Dedifferentiated amniotic fluid mesenchymal stem cell (primary cell): ENCODE data around the gene PER3.

ENCODE experiments used
- DNase-seq: peaks from one replicate; pipeline ENCODE4 v3.0.0-alpha.2; 2016; ENCODE audit errors: extremely low spot score

PER3 gene

GRCh38 chr1:7871136-7871535 lies 87.0 kb downstream of the PER3 start:
- no peak for DNase-seq

- DNase-seq, result no peak
Observed at GRCh38 chr1:7873801-7874795, 90.0 kb downstream of the PER3 start.

- DNase-seq, result no peak
Observed at GRCh38 chr1:7878027-7878426, 93.9 kb downstream of the PER3 start.

DNA sequence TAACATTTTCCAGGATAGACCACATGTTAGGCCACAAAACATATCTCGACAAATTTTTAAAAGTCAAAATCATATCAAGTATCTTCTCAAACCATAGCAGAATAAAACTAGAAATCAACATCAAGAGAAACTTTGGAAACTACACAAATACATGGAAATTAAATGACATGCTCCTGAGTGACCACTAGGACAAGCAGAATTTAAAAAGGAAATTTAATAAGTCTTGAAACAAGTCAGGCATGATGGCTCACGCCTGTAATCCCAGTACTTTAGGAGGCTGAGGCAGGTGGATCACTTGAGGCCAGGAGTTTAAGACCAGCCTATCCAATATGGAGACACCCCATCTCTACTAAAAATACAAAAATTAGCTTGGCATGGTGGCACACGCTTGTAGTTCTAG lies 95.1 kb downstream of the PER3 start:
- no peak for DNase-seq

- no peak for DNase-seq
Observed at GRCh38 chr1:7884757-7885156, 100.7 kb downstream of the PER3 start.

- DNase-seq, result no peak
Observed at GRCh38 chr1:7885513-7886404, 101.7 kb downstream of the PER3 start.

DNA sequence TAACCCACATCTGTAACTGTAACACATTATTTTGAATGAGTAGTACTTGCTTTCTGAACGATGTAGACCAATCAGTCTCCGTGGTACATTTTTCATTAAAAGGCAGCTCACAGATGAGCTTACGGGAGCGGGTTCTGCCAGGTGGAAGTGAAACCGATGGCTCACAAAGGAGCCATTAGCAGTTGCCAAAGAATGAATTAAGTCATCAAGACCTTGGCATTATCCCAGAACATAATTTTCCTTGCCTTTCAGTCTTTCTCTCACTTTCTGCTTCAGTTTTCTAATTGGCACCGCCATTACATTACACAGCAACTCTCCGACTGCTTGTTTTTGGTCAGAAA lies 102.3 kb downstream of the PER3 start:
- no peak for DNase-seq

DNA sequence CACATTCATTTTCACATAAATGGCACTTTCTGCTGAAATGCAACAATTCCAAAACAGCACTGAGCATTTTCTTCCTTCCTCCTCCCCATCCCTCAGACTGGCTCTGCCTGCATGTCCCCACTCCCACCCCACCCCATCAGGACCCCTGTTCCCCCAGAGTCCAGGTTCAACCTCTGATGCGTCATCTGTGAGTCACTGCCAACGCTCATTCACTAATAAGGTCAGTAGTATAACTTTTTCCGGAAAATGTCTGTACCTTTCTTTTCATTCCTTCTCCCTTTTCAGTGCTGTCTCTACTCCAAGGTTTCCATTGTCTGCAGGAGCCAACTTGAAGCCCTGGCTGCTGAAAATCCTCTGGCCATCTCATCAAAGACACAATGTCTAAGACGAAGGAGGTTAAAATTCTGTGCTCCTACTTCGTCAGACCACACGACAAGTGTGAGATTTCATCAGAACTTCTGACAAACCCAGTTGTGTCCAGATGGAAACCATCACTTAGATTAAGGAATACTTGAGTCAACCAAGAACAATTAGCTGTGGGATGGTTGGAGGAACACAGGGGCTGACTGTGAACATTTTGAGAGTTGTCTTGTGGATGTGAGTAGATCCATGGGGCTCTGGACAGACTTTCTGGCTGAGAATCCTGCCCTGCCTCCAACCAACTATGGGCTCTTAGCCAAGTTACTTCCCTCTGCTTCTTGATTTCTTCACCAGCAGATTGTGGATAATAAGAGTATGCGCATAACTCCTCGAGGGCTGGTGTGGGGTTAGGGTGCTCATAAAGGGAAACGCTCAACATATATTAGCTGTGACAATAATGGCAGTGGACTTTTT lies 104.4 kb downstream of the PER3 start:
- no peak for DNase-seq

DNA sequence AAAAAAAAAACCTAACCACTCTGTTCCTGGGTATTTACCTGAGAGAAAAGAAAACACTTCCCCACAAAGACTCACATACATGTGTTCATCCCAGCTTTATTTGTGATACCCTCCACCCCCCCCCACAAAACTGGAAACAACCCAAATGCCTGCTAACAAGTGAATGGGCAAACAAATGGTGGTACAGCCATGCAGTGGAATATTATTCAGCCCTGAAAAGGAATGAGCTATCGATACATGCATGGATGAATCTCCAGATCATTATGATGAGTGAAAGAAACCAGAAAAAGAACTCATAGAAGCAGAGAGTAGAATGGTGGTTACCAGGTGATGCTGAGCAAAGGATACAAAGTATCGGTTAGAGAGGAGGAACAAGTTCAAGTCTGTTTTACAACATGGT lies 106.8 kb downstream of the PER3 start:
- no peak for DNase-seq

GRCh38 chr1:7891804-7892203 lies 107.7 kb downstream of the PER3 start:
- no peak for DNase-seq

GRCh38 chr1:7893529-7894180 lies 109.6 kb downstream of the PER3 start:
- peak; percentile 15 for DNase-seq
